ENCODE data around the gene USH2A.

Gene USH2A

GRCh38 chr1:215603319-215603718, 819.9 kb downstream of the USH2A start:
- Mint-ChIP-seq H3K27ac (no peak overlapping the region), H3K36me3 (ENCODE audit: low read depth) (peaks cover 2% of the 10 kb centered on the region), H3K4me1 (no peaks in the 10 kb centered on the region), H3K9me3 (no peaks in the 10 kb centered on the region), H3K4me3 (no peak overlapping the region), H3K27me3 (no peaks in the 10 kb centered on the region)
- DNase-seq (no peak), ATAC-seq (no peak)

- peaks cover 7% of the 10 kb centered on the region for H3K36me3 Mint-ChIP-seq (ENCODE audit: low read depth)
- DNase-seq: no peak
- H3K9me3 Mint-ChIP-seq: no peaks in the 10 kb centered on the region
- no peak overlapping the region for H3K27ac Mint-ChIP-seq
- H3K4me3 Mint-ChIP-seq: no peak overlapping the region
- no peak for ATAC-seq
- H3K4me1 Mint-ChIP-seq: no peaks in the 10 kb centered on the region
- H3K27me3 Mint-ChIP-seq: no peaks in the 10 kb centered on the region
These were observed 822.0 kb downstream of the USH2A start for GRCh38 chr1:215601276-215601675.

DNA sequence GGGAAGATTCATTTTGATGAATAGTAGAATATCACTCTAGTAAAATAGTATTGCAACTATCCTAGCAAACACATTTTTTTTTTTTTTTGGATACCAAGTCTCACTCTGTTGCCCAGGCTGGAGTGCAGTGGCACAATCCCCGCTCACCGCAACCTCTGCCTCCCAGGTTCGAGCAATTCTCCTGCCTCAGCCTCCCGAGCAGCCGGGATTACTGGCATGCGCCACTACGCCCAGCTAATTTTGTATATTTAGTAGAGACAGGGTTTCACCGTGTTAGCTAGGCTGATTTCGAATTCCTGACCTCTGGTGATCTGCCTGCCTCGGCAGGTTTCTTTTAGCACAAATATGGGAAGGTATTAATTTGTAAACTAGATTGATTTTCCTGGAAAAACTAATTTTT, 822.4 kb downstream of the USH2A start:
- DNase-seq (no peak), ATAC-seq (no peak)
- Mint-ChIP-seq H3K27ac (no peak overlapping the region), H3K4me1 (no peaks in the 10 kb centered on the region), H3K9me3 (no peaks in the 10 kb centered on the region), H3K4me3 (no peak overlapping the region), H3K36me3 (ENCODE audit: low read depth) (peaks cover 10% of the 10 kb centered on the region), H3K27me3 (no peaks in the 10 kb centered on the region)

- Mint-ChIP-seq H3K27me3 (no peaks in the 10 kb centered on the region), H3K27ac (no peak overlapping the region), H3K4me1 (no peaks in the 10 kb centered on the region), H3K36me3 (ENCODE audit: low read depth) (peaks cover 11% of the 10 kb centered on the region), H3K4me3 (no peak overlapping the region), H3K9me3 (no peaks in the 10 kb centered on the region)
- ATAC-seq: no peak
- no peak for DNase-seq
These were observed 822.9 kb downstream of the USH2A start for GRCh38 chr1:215600258-215600792.

GRCh38 chr1:215599418-215600074, 823.7 kb downstream of the USH2A start:
- ATAC-seq (no peak), DNase-seq (no peak)
- Mint-ChIP-seq H3K36me3 (ENCODE audit: low read depth) (peaks cover 11% of the 10 kb centered on the region), H3K9me3 (no peaks in the 10 kb centered on the region), H3K27me3 (no peaks in the 10 kb centered on the region), H3K4me3 (no peak overlapping the region), H3K4me1 (no peaks in the 10 kb centered on the region), H3K27ac (no peak overlapping the region)

- ATAC-seq (no peak), DNase-seq (no peak)
- H3K36me3 Mint-ChIP-seq (ENCODE audit: low read depth): peaks cover 10% of the 10 kb centered on the region
- H3K9me3 Mint-ChIP-seq: no peaks in the 10 kb centered on the region
- H3K27ac Mint-ChIP-seq: no peak overlapping the region
- H3K4me1 Mint-ChIP-seq: no peaks in the 10 kb centered on the region
- no peaks in the 10 kb centered on the region for H3K27me3 Mint-ChIP-seq
- no peak overlapping the region for H3K4me3 Mint-ChIP-seq
These were observed 825.3 kb downstream of the USH2A start for GRCh38 chr1:215597961-215598360.

DNA sequence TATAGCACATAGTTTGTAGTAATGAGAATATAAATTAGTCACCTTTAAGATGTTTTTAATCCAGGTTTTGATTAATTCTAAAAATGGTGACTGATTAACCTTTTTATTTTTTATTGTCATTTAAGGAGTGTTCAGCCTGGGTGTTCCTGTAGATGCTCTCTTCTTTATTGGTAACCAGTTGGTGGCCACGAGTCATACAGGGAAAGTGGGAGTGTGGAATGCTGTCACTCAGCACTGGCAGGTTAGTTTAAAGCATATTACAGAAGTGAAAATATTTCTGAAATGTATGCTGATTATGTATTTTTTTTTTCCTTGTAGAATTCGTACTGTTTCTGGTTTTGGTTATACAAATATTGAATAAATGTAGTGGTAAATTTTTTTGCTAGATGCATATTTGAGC, 828.0 kb downstream of the USH2A start:
- no peaks in the 10 kb centered on the region for H3K4me1 Mint-ChIP-seq
- ATAC-seq (no peak), DNase-seq (no peak)
- H3K27ac Mint-ChIP-seq: no peak overlapping the region
- no peaks in the 10 kb centered on the region for H3K27me3 Mint-ChIP-seq
- H3K4me3 Mint-ChIP-seq: no peak overlapping the region
- H3K9me3 Mint-ChIP-seq: no peaks in the 10 kb centered on the region
- H3K36me3 Mint-ChIP-seq (ENCODE audit: low read depth): peaks cover 10% of the 10 kb centered on the region

DNA sequence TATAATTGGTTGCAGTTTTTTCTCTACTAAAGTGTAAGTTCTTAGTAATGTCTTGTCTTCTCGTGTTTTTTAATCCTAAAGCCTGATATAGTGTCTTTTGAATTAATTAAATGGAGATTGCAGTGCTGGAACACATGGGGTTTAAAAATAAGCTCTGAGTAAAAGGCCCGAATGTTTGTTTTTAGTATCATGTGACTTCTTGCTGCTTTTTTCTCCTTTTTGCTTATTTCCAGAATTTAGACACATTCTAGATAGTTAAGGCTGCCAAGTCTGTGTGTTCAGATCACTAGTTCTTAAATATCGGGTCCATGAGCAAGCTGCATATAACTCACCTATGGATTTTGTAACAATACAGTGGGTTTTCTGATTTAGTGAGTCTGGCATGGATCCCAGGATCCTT, 828.6 kb downstream of the USH2A start:
- no peak for DNase-seq
- no peak for ATAC-seq
- Mint-ChIP-seq H3K27ac (no peak overlapping the region), H3K4me1 (no peaks in the 10 kb centered on the region), H3K9me3 (no peaks in the 10 kb centered on the region), H3K4me3 (no peak overlapping the region), H3K36me3 (ENCODE audit: low read depth) (peaks cover 10% of the 10 kb centered on the region), H3K27me3 (no peaks in the 10 kb centered on the region)

GRCh38 chr1:215590779-215591491, 832.3 kb downstream of the USH2A start:
- Mint-ChIP-seq H3K4me3 (no peak overlapping the region), H3K4me1 (no peaks in the 10 kb centered on the region), H3K27me3 (no peaks in the 10 kb centered on the region), H3K9me3 (no peaks in the 10 kb centered on the region), H3K36me3 (ENCODE audit: low read depth) (peaks cover 8% of the 10 kb centered on the region), H3K27ac (no peak overlapping the region)
- ATAC-seq (no peak), DNase-seq (no peak)

DNA sequence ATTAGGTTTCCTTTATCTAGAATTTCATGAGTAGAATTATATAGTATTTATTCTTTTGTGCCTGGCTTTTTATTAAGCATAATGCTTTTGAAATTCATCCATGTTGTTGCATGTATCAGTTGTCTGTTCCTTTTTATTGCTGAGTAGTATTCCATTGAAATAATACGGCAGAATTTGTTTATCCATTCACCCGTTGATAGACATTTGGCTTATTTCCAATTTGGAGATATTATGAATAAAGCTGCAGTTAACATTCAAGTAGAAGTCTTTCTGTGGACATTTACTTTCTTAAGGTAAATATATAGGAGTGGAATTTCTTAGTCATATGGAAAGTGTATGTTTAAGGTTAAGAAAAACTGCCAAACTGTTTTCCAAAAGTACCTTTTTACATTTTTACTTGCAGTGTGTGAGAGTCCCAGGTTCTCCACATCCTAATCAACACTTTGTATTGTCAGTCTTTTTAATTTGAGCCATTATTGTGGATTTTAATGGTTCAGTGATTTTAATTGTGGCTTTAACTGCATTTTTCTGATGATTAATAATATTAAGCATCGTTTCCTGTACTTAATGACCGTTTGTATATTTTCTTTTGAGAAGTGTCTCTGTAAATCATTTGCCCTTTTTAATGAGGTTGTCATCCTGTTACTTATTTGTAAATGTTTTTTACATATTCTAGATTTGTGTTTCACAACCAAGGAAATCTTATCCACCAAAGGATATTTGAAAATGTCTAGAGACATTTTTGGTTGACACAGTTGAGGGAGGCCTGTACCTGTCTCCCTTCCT, 833.4 kb downstream of the USH2A start:
- no peaks in the 10 kb centered on the region for H3K27me3 Mint-ChIP-seq
- H3K36me3 Mint-ChIP-seq (ENCODE audit: low read depth): peaks cover 9% of the 10 kb centered on the region
- no peaks in the 10 kb centered on the region for H3K4me1 Mint-ChIP-seq
- DNase-seq: no peak
- H3K9me3 Mint-ChIP-seq: peaks cover 4% of the 10 kb centered on the region
- H3K4me3 Mint-ChIP-seq: no peak overlapping the region
- no peak for ATAC-seq
- H3K27ac Mint-ChIP-seq: no peak overlapping the region

- H3K4me1 Mint-ChIP-seq: no peaks in the 10 kb centered on the region
- H3K9me3 Mint-ChIP-seq: peaks cover 15% of the 10 kb centered on the region
- no peak overlapping the region for H3K4me3 Mint-ChIP-seq
- peaks cover 12% of the 10 kb centered on the region for H3K36me3 Mint-ChIP-seq (ENCODE audit: low read depth)
- no peak for DNase-seq
- H3K27me3 Mint-ChIP-seq: no peaks in the 10 kb centered on the region
- no peak for ATAC-seq
- no peak overlapping the region for H3K27ac Mint-ChIP-seq
These were observed 838.9 kb downstream of the USH2A start for GRCh38 chr1:215584389-215584788.

DNA sequence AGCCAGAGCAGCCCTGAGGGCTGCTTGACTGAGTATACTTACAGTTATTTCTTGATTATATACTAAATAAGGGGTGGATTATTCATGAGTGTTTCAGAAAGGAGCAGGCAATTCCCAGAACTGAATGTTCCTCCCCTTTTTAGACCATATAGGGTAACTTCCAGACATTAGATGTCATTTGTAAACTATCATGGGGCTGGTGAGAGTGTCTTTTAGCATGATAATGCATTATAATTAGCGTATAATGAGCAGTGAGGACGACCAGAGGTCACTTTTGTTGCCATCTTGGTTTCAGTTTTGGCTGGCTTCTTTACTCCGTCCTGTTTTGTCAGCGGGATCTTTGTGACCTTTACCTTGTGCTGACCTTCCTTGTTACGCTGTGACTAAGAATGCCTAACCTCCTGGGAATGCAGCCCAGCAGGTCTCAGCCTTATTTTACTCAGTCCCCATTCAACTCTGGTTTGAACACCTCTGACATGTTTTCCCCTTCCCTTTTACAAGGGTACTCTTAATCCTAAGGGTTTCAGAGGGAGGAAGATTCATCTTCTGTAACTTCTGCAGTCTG, 840.0 kb downstream of the USH2A start:
- DNase-seq (no peak), ATAC-seq (no peak)
- Mint-ChIP-seq H3K27me3 (no peaks in the 10 kb centered on the region), H3K4me1 (no peaks in the 10 kb centered on the region), H3K27ac (no peak overlapping the region), H3K36me3 (ENCODE audit: low read depth) (peaks cover 17% of the 10 kb centered on the region), H3K4me3 (no peak overlapping the region), H3K9me3 (peaks cover 15% of the 10 kb centered on the region)

DNA sequence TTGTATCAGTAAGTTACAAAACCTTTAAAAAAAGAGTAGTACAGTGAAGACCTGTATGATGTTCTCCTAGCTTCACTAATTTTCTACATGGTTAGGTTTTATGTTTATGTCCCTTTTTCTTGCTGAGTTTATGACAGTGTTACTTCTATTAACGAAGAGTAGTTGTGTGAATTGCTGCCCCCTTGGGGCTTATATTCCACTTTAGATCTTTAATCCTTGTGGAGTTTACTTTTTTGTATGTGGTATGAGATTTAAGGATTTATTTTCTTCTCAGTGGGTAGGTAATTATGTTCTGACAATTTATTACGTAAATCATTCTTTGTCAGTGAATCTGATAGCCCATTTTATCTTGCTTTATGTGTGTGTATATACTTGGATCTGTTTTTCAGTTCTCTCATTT, 841.4 kb downstream of the USH2A start:
- ATAC-seq (no peak), DNase-seq (no peak)
- H3K36me3 Mint-ChIP-seq (ENCODE audit: low read depth): peaks cover 17% of the 10 kb centered on the region

More for the DNA sequence above, 841.4 kb downstream of the USH2A start:
- H3K4me3 Mint-ChIP-seq: no peak overlapping the region
- H3K27ac Mint-ChIP-seq: no peak overlapping the region
- H3K9me3 Mint-ChIP-seq: peaks cover 15% of the 10 kb centered on the region
- H3K4me1 Mint-ChIP-seq: no peaks in the 10 kb centered on the region
- H3K27me3 Mint-ChIP-seq: no peaks in the 10 kb centered on the region

All from activated naive CD8-positive, alpha-beta T cell treated with anti-CD3 and anti-CD28 coated beads, Interleukin-2, amount 50 U/mL, for 24 hours (primary cell).